HCT116 (cell line): ENCODE results near the gene DCUN1D2. TPM values are rescaled to one million over a fixed set of nuclear protein-coding genes. Genes with fewer than 3 reads are reported as not detected.

Experiments
- ATAC-seq: fragments of 200-7000 bp; cut with Tn5 transposase; 2 replicates; pipeline ENCODE4 v1.9.1; 2020; ENCODE audit warnings: mild to moderate bottlenecking, moderate library complexity
- BruUV-seq: library from RNA; stranded (reverse); fragments of 400-500 nt; replicated peaks from 2 replicates; lab custom pipeline; 2021; lab: Mats Ljungman, UMichigan
- CTCF ChIA-PET: fragments of 300-600 bp; sonication (Branson Sonifier 250); formaldehyde crosslinking; loops from one replicate; lab custom pipeline; 2021; ENCODE audit warnings: antibody characterized with exemption; lab: Charles Lee
- POLR2A ChIA-PET: fragments of 300-600, 350-600 bp; sonication (Branson Sonifier 250); formaldehyde crosslinking; loops from one replicate; lab custom pipeline; 2021; ENCODE audit warnings: antibody characterized with exemption; lab: Charles Lee
- RAD21 ChIA-PET, 2 experiments: fragments of 300-600 bp; sonication (Branson Sonifier 250); formaldehyde crosslinking; loops; one replicate each; lab custom pipeline; 2023; ENCODE audit warnings: low total read pairs in 2 of 2; ENCODE audit not compliant: uncharacterized antibody in 2 of 2, unreplicated experiment in 2 of 2, low non-redundant PET in 1 of 2; lab: Charles Lee
- DNase-seq: peaks from one replicate; pipeline ENCODE4 v3.0.0-alpha.2; 2010; ENCODE audit warnings: low read depth, low spot score
- H2AFZ ChIP-seq: fragments of 200-600 bp; shearing (Covaris generic), sonication (generic); 2 replicates; pipeline ENCODE4 v1.6.1; 2017; ENCODE audit warnings: low read depth, mixed run types, mixed read lengths, antibody characterized with exemption, low read length; ENCODE audit not compliant: poor library complexity, severe bottlenecking
- H3K27ac ChIP-seq: 2 replicates; pipeline ENCODE4 v1.5.1; 2012; ENCODE audit warnings: low read depth, low read length
- H3K27me3 ChIP-seq: fragments of 200-600 bp; sonication (generic); 2 replicates; pipeline ENCODE4 v1.6.1; 2016; ENCODE audit warnings: mixed run types, low read length, mixed read lengths; ENCODE audit not compliant: insufficient read depth
- H3K36me3 ChIP-seq, 2 experiments: fragments of 200-500 bp in 1 of 2; fragments of 200-600 bp in 1 of 2; sonication (Bioruptor generic) in 1 of 2; sonication (generic) in 1 of 2; 2 replicates each; pipeline versions ENCODE4 v1.5.1 to v1.6.1; 2014 to 2016; ENCODE audit warnings: low read length in 2 of 2, inconsistent platforms in 1 of 2, mixed read lengths in 1 of 2, mixed run types in 1 of 2; ENCODE audit not compliant: insufficient read depth in 2 of 2, control insufficient read depth in 1 of 2
- H3K4me1 ChIP-seq, 2 experiments: fragments of 200-600 bp in 1 of 2; sonication (generic) in 1 of 2; 2 replicates each; pipeline versions ENCODE4 v1.5.1 to v1.6.1; 2012 to 2017; ENCODE audit warnings: low read length in 2 of 2, inconsistent platforms in 1 of 2, mild to moderate bottlenecking in 1 of 2, mixed read lengths in 1 of 2, mixed run types in 1 of 2, moderate library complexity in 1 of 2; ENCODE audit not compliant: insufficient read depth in 2 of 2, control insufficient read depth in 1 of 2
- H3K4me2 ChIP-seq: fragments of 200-600 bp; sonication (generic); 2 replicates; pipeline ENCODE4 v1.6.1; 2017; ENCODE audit warnings: mixed run types, low read length, mixed read lengths
- H3K4me3 ChIP-seq, 2 experiments: fragments of 200-600 bp in 1 of 2; sonication (generic) in 1 of 2; replicated peaks in 1 of 2; 2 replicates each; pipeline ENCODE4 v1.5.1; 2011 to 2016; ENCODE audit warnings: low read length in 2 of 2, control low read depth in 1 of 2, low read depth in 1 of 2, mild to moderate bottlenecking in 1 of 2, mixed read lengths in 1 of 2, mixed run types in 1 of 2
- H3K79me2 ChIP-seq: fragments of 200-600 bp; sonication (generic); 2 replicates; pipeline ENCODE4 v1.6.1; 2017; ENCODE audit warnings: mild to moderate bottlenecking, mixed run types, low read length, moderate library complexity, mixed read lengths; ENCODE audit not compliant: insufficient read depth
- H3K9ac ChIP-seq: fragments of 200-600 bp; sonication (generic); 2 replicates; pipeline ENCODE4 v1.6.1; 2016; ENCODE audit warnings: low read length, mixed read lengths
- H3K9me2 ChIP-seq: fragments of 200-600 bp; sonication (generic), shearing (Covaris generic); 2 replicates; pipeline ENCODE4 v1.6.1; 2017; ENCODE audit warnings: mixed run types, mild to moderate bottlenecking, moderate library complexity; ENCODE audit not compliant: insufficient read depth
- H3K9me3 ChIP-seq, 2 experiments: fragments of 200-500 bp in 1 of 2; fragments of 200-600 bp in 1 of 2; sonication (Bioruptor generic) in 1 of 2; sonication (generic) in 1 of 2; 2 replicates each; pipeline ENCODE4 v1.6.1; 2014 to 2017; ENCODE audit warnings: low read length in 2 of 2, mixed read lengths in 2 of 2, inconsistent platforms in 1 of 2, low read depth in 1 of 2, mild to moderate bottlenecking in 1 of 2, mixed run types in 1 of 2, moderate library complexity in 1 of 2; ENCODE audit not compliant: control insufficient read depth in 1 of 2, insufficient read depth in 1 of 2
- H4K20me1 ChIP-seq: fragments of 200-600 bp; sonication (generic), shearing (Covaris generic); 2 replicates; pipeline ENCODE4 v1.6.1; 2017; ENCODE audit warnings: mixed run types, mild to moderate bottlenecking, moderate library complexity; ENCODE audit not compliant: insufficient read depth
- CEBPB ChIP-seq: IDR thresholded peaks from 2 replicates; pipeline ENCODE4 v1.6.1; 2012; ENCODE audit warnings: low read depth
- FOSL1 ChIP-seq: IDR thresholded peaks from 2 replicates; pipeline ENCODE4 v1.6.1; 2012; ENCODE audit warnings: low read depth
- TCF7L2 ChIP-seq: IDR thresholded peaks from 2 replicates; pipeline ENCODE4 v1.7.0; 2011; ENCODE audit warnings: borderline replicate concordance, inconsistent platforms; ENCODE audit not compliant: insufficient read depth, insufficient read length; ENCODE audit errors: extremely low read depth
- ZBTB33 ChIP-seq: IDR thresholded peaks from 2 replicates; pipeline ENCODE4 v1.6.1; 2011; ENCODE audit warnings: mild to moderate bottlenecking, low read length, moderate library complexity; ENCODE audit not compliant: insufficient replicate concordance; ENCODE audit errors: extremely low read depth
- intact Hi-C: fragments of 100-400 bp; cut with micrococcal nuclease; formaldehyde crosslinking; loops from 2 replicates; pipeline ENCODE4 v1.10.0; 2022
- total RNA-seq: library from RNA; stranded (reverse); gene quantifications from one replicate; pipeline ENCODE4 v1.2.1, GENCODE V29; 2021; ENCODE audit not compliant: unreplicated experiment

The DCUN1D2 gene
- total RNA-seq, 1 experiment from 2014 or later = 25.4 TPM

- H3K79me2 ChIP-seq = no peaks in the 10 kb centered on the region
- no peaks in the 10 kb centered on the region for H3K36me3 ChIP-seq
- ATAC-seq = no peak
- H3K9me2 ChIP-seq = no peaks in the 10 kb centered on the region
- H3K27me3 ChIP-seq = no peaks in the 10 kb centered on the region
- H3K4me2 ChIP-seq = no peak overlapping the region
- no peak overlapping the region for H3K27ac ChIP-seq
- no peak overlapping the region for H3K9ac ChIP-seq
- no peaks in the 10 kb centered on the region for H4K20me1 ChIP-seq
- BruUV-seq = no TSS peak
- no peaks in the 10 kb centered on the region for H3K9me3 ChIP-seq
- H2AFZ ChIP-seq = no peak overlapping the region
- no peaks in the 10 kb centered on the region for H3K4me1 ChIP-seq
- no peak for TF ChIP-seq CEBPB
- no peak for TF ChIP-seq TCF7L2
- TF ChIP-seq, all 23 proteins: peak for 0
- H3K4me3 ChIP-seq = no peak overlapping the region
- intact Hi-C loops = no loop called here
- CTCF ChIA-PET = no interaction called here
- DNase-seq = no peak
- POLR2A ChIA-PET = no interaction called here
- RAD21 ChIA-PET = no interaction called here
Measured at GRCh38 chr13:113427562-113428468, 62.7 kb downstream of the DCUN1D2 start.

- Histone ChIP-seq H3K36me3 (no peaks in the 10 kb centered on the region), H3K79me2 (no peaks in the 10 kb centered on the region), H3K27ac (no peak overlapping the region), H3K4me3 (no peak overlapping the region), H4K20me1 (no peaks in the 10 kb centered on the region), H2AFZ (no peak overlapping the region), H3K9ac (no peak overlapping the region), H3K9me3 (no peaks in the 10 kb centered on the region), H3K27me3 (no peaks in the 10 kb centered on the region), H3K9me2 (no peaks in the 10 kb centered on the region), H3K4me2 (no peak overlapping the region), H3K4me1 (no peaks in the 10 kb centered on the region)
- ChIA-PET RAD21 (no interaction called here), POLR2A (no interaction called here), CTCF (no interaction called here)
- no TSS peak for BruUV-seq
- ATAC-seq (no peak), DNase-seq (no peak)
- TF ChIP-seq ZBTB33 (no peak), FOSL1 (no peak)
- intact Hi-C loops = no loop called here
Measured at GRCh38 chr13:113426591-113426986, 63.9 kb downstream of the DCUN1D2 start.
